Measurements from ENCODE around the gene DGKB.
"Not testable (repeated sequence)": the region's sequence is repeated elsewhere in the genome, so short reads cannot be mapped to it uniquely, and the experiment has no call there.

DGKB gene

DNA sequence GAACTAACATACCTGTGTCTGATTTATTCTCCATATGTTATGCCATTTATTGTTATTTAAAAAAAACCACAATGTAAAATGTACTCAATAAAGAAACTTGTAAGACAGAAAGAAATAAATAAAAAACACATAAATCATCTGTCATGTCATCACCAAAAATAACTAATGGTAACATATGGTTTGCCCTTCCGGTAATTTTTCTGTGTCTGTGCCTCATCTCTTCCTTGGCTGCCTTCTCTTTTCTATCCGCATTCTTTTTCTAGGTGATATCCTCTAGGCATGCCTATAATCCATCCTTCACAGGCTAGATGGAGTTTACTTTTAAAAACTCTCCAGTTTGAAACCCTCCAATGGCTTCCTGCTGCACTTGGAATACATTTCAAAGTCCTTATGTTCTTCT lies 609.1 kb downstream of the DGKB start:
- no peak for DNase-seq (ENCODE audit: low read depth in 2 of 2)

DNA sequence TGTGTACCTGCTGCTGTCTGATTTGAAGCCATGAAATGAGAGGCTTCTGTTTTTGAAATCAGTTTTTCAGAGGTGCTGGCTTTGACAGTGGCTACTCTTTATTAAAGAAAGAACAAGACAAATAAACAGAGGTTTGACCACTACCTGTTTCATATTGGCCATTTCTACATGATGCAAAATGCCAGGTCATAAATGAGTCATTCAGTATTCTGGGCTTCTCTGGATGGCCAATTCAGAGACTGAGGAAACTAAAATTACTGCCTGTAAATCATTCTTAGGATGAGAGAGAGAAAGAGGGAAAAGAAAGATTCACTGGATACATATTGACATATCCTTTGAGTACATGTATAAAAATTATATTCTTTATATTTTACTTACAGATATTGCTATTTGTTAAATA lies 609.8 kb downstream of the DGKB start:
- DNase-seq (ENCODE audit: low read depth in 2 of 2): no peak

DNA sequence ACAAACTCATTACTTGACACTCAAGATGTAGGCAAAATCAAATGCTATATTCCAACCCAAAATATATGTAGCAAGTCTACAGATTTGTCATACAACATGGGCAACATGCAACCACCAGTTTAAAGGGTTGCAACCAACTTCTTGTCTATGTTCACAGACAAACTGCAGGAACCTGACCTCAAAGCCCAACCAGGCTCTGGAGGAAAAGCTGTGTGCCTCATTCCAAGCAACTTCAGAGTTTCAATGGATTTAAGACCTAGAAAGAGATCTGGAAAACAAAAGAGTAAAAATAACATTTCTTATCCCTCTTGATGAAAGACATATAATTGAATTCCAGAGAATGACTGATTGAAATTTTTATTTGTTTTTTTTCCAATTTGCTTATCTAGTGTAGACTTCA lies 612.6 kb downstream of the DGKB start:
- no peak for DNase-seq (ENCODE audit: low read depth in 2 of 2)

DNA sequence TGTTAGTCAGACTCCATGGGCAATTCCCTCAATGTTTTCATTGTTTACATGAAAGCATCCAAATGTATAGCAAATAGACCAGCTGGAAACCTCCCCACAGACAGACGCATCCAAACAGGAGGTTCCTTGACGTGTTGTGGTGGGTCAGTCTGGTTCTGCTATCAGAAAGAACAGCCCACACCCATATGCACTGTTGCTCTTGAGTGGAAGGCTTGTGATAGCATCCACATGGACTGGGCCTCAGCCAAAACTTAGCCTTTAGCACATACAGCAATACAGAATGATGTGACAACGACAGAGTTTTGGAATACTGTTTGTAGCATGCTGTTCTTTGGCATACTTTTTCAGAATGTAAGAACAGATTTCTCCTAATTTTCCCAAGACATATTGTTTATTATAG lies 613.9 kb downstream of the DGKB start:
- no peak for DNase-seq (ENCODE audit: low read depth in 2 of 2)

DNA sequence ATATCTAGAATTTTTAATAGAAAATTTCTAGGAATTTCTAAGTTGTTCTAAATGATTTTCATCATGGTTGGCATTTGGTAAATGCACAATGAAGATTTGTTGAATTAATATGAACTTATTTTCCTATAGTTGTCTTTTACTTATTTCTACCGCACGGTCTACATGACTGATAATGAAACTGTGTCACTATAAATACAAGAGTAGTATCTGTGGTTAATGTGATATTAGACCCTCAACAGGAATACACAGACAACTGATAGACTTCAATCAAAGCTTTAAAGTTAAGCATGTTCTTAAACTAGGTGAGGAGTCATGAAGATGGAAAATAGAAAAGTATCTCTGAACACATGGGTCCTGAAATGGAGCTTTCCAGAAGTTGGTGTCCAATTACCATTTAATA lies 615.2 kb downstream of the DGKB start:
- no peak for DNase-seq (ENCODE audit: low read depth in 2 of 2)

DNA sequence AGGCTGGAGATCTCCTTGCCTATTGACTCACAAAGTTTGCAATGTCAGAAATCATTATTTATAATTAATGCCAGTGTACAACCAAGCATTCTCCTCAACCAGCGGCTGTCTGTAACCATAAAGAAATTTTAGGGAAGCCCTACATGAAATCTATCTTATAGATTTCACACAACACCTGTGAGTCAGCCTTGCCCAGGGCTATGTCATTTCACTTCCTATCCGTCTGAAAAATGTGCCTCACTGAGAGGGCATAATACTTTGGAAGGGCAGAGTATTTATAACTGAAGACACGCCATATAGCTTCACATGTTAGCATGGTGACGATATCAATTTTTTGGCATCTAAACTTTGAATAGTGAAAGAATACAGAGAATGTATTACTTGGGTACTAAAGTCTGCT lies 616.5 kb downstream of the DGKB start:
- DNase-seq (ENCODE audit: low read depth in 2 of 2): no peak

DNA sequence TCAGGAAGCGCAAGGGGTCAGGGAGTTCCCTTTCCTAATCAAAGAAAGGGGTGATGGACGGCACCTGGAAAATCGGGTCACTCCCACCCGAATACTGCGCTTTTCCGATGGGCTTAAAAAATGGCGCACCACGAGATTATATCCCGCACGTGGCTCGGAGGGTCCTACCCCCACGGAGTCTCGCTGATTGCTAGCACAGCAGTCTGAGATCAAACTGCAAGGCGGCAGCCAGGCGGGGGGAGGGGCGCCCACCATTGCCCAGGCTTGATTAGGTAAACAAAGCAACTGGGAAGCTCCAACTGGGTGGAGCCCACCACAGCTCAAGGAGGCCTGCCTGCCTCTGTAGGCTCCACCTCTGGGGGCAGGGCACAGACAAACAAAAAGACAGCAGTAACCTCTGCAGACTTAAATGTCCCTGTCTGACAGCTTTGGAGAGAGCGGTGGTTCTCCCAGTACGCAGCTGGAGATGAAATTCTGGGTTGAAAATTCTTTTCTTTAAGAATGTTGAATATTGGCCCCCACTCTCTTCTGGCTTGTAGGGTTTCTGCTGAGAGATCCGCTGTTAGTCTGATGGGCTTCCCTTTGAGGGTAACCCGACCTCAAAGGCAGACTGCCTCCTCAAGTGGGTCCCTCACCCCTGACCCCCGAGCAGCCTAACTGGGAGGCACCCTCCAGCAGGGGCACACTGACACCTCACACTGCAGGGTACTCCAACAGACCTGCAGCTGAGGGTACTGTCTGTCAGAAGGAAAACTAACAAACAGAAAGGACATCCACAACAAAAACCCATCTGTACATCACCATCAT lies 623.3 kb downstream of the DGKB start:
- not testable (repeated sequence) for DNase-seq (ENCODE audit: low read depth in 2 of 2)

DNA sequence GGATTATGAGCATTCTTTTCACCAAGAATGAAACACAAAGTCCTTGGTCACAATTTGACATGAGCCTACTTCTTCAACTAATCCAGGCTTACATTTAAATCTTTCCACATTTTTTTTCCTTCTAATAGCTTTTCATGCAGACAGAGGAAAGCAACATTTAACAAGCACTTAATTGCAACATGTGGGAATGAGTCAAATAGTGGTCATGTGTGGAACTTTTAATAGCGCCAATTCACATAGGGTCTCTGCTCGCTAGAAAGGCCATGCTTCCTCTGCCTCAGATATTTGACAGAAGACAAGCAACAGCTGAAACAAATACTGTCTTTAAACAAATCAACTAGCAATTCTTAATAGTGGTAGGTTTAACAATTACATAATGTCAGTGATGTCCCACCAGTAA lies 627.2 kb downstream of the DGKB start:
- no peak for DNase-seq (ENCODE audit: low read depth in 2 of 2)

DNA sequence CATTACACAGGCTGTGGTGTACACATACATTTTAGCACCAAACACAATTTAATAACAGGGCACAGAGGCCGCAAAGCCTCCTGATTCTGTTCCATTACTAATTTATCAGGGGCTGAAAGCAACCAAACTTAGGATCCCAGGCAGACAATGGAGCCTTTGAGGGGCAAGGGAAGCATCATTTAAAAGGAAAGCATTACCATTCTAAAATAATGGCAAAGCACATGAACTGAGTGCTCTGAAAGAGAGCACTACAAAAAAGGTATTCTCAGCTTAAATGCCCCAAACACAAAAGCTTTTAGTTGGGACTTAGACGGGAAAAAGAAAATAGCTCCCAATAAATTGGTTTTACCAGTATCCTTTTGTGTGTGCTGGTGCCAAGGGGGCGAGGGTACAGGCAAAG lies 631.1 kb downstream of the DGKB start:
- DNase-seq (ENCODE audit: low read depth in 2 of 2): no peak

DNA sequence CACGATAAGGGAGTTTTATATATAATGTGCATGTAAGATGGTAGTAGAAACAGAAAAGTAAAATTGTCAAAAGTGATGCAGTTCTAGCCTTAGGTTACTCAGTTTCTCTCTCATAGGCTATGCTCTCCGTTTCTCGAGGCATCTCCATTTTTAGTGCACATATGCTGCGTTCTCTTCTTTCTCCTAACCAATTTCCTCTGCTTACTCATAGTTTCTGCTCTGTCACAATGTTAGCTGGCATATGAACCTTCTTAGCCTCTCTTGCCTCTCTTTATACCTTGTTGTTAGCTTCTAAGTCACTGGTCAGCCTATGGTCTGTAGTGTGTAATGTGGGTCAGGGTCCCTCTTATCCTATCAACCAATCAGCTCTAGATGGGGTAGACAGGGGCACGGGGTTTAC lies 632.5 kb downstream of the DGKB start:
- DNase-seq (ENCODE audit: low read depth in 2 of 2): no peak

DNA sequence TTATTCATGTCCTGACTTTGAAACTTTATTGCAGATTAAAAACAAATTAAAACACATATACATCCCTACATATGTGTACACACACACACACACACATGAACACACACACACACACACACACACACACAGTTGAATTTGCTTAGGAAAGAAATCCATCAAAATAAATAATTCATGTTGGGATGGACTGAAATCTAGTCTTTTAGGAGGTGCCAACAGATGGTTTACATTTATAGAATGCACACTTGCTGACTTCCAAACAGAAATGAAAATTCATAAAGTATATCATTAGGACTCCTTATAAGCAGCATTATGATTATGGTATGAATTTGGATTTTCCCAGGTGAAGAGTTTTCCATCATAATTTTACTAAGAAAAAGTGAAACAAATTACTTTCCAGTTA lies 642.5 kb downstream of the DGKB start:
- no peak for DNase-seq (ENCODE audit: low read depth in 2 of 2)

DNA sequence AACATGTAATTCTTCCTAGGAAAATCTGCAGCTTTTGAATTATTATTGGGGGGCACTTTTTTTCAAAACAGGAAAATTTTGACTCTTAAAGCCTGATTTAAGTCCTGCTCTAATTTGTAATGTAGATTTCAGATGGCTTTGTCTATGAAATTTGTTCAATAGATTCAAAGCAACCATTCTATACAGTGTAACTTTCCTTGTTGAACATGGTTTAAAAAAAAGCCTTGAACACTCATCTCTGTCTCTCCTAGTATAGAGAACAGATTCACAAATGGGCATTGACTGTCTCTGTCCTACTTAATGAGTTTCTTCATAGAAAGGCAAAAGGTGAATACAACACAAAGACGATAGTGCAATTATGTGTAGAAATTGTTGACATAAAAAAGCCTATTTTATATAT lies 643.7 kb downstream of the DGKB start:
- DNase-seq (ENCODE audit: low read depth in 2 of 2): no peak

DNA sequence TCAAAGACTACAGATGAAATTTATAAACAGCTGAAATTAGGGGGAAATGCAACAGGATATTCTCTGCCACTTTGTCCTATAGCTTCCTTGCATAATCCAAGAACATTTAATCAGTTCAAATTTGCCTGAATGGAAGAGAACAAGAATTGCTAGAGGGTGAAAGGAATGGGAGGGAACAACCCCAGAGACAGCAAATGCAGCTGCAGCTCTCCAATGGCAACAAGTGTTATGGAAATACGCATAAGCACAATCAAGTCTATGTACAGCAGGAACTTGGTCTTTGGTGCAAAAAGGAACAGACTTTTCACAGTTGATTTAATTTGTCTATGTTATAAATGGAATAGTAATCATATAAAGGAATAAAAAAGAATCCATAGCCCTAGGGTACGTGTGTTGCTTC lies 644.1 kb downstream of the DGKB start:
- no peak for DNase-seq (ENCODE audit: low read depth in 2 of 2)

DNA sequence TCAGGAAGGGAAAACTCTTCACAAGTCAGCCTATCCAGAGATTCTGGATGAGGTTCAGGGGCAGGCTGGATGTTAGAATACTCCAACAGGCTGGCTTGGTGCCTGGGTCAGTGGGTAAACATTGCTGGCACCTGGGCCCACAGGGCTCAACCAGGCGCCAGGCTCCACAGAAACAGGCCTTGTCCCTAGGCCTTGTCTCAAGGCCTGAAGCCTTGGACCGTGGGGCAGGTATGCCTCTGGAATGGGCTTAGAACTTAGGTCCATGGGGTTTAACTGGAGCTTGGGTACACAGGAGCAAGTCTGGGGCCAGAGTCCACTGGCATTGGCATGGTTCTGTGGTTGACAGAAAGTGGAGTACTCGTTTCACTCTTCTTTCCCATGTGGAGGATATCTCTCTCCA lies 650.1 kb downstream of the DGKB start:
- no peak for DNase-seq (ENCODE audit: low read depth in 2 of 2)

DNA sequence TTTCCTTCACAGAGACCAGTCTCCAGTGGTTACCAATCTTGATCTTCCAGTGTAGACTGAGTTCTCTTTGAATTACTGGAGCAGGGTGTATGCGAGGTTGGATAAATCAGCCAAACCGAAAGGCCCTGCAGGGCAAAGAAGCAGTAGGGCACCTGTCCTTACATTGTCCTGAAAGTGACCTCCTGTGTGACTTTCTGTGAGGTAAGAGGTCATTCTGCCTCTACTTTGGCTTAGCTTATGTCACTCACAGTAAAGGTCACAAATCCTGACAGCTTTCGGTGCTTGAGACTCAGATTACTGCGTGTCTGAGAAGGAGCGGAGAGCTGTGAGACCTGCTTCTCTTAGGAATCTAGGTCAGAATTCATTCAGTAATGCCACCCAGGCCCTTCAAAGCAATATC lies 660.4 kb downstream of the DGKB start:
- no peak for DNase-seq (ENCODE audit: low read depth in 2 of 2)

DNA sequence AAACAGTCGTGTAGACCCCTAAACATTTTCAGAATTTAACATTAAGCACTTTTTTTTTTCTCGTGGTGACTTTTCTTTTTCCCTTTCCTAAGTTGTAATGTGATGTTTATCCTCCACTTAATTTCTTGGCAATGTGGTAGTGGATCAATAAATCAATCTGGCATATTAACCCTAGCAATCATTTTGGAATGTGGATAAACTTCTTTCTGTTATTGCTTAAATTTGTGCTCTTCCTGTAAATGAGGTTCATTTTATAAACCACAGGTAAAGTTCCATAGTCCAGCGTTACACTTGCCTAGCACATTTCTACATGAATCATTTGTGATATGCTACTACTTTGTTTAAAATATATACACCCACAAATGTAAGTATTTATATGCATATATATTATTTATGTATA lies 665.7 kb downstream of the DGKB start:
- no peak for DNase-seq (ENCODE audit: low read depth in 2 of 2)

DNA sequence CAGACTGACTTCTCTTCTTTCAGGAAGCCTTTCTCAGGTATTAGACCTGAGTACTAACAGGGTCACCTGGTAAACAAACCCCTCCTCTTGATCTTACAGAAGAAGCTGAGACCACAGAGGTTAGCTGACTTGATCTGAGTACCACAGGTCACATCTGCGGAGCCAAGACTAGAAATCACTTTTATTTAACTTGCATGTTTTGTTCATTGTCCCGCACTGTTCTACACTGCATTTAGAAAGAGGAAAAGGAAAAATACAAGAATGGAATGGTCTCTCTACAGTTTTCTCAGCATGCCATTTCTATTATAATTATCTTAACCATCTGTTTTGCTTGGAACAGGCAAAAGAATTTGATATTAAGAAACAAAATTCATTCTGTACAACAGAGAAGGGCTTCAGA lies 667.5 kb downstream of the DGKB start:
- no peak for DNase-seq (ENCODE audit: low read depth in 2 of 2)

DNA sequence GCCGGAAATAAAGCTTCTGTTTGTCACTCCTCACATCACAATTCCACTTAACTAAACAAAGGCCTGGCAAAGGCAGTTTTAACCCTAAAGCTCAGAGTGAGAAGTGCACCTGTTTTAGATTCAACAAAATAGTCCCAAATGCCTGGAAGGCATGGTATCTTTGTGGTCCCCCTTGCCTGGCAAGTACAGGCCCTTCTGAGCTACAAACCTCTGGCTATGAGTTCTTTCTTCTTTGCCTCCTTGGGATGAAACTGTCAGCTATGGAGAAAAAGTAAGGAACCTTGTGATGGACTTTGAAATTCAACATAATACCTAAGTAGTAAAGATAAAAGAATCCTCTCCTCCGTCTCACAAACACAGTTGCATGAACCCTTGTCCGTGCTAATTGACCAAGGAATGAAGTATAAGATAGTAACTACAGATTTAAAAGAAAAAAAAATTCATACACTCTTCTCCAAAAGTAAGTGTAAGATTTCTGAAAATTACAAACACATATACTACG lies 668.6 kb downstream of the DGKB start:
- no peak for DNase-seq (ENCODE audit: low read depth in 2 of 2)

DNA sequence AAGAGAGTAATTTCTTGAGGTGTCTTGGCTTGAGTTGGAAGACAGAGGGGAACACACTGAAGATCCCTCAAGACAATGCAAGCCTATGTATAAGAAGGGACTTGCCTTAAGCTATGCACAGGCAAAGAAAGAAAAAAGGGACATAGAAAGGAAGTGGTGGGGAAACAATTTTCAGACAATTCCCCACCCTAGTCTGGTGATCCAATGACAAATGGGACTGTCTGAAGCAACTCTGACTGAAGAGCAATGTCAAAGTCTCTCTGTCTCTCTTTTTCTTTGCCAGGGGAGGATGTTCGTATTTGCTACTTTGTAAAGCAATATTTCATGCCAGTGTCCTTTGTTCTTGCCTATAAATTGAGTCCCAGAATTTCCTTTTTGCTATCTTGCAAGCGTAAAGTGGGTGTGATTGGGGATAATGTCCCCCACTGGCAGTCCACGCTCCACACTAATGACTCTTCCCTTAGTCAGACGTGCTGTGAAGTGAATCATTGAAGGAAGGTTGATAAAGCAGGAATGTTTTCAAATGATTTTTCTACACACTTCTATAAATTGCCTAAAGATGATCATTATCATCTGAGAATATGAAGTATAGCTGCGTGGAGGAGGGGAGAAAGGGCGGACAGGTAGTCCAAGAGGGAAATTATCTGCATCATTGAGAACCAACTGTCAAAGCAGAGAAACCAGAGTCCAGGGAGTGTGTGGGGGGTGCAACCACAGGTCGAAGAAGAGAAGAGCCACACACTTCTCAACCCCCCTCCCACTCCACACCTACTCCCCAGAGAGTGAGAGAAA lies 669.3 kb downstream of the DGKB start:
- no peak for DNase-seq (ENCODE audit: low read depth in 2 of 2)

DNA sequence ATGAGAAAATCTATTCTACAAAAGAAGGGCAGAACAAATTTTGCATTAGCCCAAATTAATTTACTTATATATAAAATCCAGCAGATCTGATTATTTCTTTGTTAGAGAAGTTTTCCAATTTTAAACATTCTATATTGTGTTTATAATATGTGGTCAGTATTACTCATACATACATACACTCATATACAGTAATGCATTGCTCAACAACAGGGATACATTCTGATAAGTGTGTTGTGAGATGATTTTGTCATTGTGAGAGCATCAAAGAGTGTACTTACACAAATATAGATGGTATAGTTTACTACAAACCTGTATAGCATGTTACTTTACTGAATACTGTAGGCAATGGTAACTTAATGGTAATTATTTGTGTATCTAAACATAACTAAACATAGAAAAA lies 673.5 kb downstream of the DGKB start:
- no peak for DNase-seq (ENCODE audit: low read depth in 2 of 2)

DNA sequence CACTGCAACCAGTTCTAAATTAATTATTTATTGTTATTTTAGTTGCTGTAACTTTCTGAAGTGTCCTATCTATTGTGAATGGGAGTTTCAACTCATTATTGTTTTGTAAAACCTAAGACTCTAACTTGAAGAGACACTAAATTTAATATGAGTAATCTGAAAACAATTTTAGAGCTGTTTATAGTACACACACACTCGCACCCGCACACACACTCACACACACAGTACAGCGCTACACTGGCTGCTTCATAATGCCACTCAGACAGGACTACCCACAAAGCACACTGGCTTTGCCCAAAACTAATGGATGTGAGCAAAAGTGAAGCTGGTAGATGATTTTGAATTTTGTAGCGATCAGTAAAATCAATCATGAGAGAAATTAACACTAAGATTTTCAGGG lies 674.2 kb downstream of the DGKB start:
- no peak for DNase-seq (ENCODE audit: low read depth in 2 of 2)

DNA sequence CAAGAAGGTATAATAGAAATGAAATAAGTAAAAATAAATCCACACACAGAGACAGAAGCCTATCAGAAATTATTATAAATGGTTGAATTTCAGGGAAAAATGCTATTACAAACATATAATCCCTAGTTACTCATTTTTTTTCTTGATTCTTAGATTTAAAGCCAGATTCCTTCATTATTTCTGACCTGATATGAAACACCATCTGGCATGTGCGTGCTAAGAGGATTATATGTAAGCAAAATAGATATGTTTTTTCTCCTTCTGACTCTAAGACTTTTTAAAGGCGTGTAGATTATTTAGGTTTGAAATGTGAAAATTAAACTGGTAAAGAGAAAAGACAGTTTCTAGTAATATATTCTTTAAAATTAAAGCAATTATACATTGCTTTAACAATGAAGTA lies 676.4 kb downstream of the DGKB start:
- no peak for DNase-seq (ENCODE audit: low read depth in 2 of 2)

DNA sequence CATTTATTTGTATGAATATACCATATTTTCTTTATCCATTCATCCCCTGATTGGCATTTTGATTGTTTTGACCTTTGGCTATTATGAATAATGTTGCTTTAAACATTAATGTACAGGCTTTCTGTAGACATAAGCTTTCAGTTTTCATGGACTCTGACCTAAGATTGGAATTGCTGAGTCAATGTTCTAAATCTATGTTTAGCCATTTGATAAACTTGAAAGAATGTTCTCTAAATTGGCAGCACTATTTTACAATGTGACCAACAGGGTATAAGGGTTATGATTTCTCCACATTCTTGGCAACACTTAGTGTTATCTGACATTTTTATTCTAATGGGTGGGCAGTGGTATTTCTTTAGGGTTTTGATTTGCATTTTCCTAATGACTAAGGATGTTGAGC lies 683.4 kb downstream of the DGKB start:
- DNase-seq (ENCODE audit: low read depth in 2 of 2): no peak
